H1 (cell line): ENCODE data around the gene CCDC110. TPM values are rescaled to one million over a fixed set of nuclear protein-coding genes. Genes with fewer than 3 reads are reported as not detected.

Experiments
- CTCF ChIA-PET: fragments of 300-600 bp; sonication (Branson Sonifier 250); formaldehyde crosslinking; loops from one replicate; lab custom pipeline; 2021; ENCODE audit not compliant: partially characterized antibody; lab: Charles Lee
- POLR2A ChIA-PET: fragments of 300-600 bp; sonication (Branson Sonifier 250); formaldehyde crosslinking; loops from one replicate; lab custom pipeline; 2021; ENCODE audit warnings: inconsistent platforms; ENCODE audit not compliant: partially characterized antibody; lab: Charles Lee
- DNase-seq, 2 experiments: peaks; one replicate each; pipeline versions ENCODE4 v3.0.0 to v3.0.0-alpha.2; 2010 to 2022; ENCODE audit warnings: low spot score in 2 of 2, low read depth in 1 of 2, mixed read lengths in 1 of 2
- FAIRE-seq: peaks from 2 replicates; lab custom pipeline; 2011; peaks lifted over from hg19 to GRCh38; lab: Jason Lieb, UNC
- H2AFZ ChIP-seq: 2 replicates; pipeline ENCODE4 v1.8.1; 2012; ENCODE audit warnings: low read length, inconsistent platforms
- H2AK5ac ChIP-seq: 2 replicates; pipeline ENCODE4 v1.6.1; 2013; ENCODE audit warnings: low read depth, low read length
- H2BK120ac ChIP-seq: replicated peaks from 2 replicates; pipeline ENCODE3; 2013; ENCODE audit warnings: low read depth, low read length, inconsistent platforms
- H2BK12ac ChIP-seq: 2 replicates; pipeline ENCODE4 v1.6.1; 2013; ENCODE audit warnings: low read depth, low read length
- H2BK15ac ChIP-seq: 2 replicates; pipeline ENCODE4 v1.6.1; 2013; ENCODE audit warnings: low read length
- H2BK20ac ChIP-seq: 2 replicates; pipeline ENCODE4 v1.6.1; 2013; ENCODE audit warnings: low read length
- H2BK5ac ChIP-seq: 2 replicates; pipeline ENCODE4 v1.6.1; 2013; ENCODE audit warnings: low read depth, low read length
- H3K14ac ChIP-seq: 2 replicates; pipeline ENCODE4 v1.6.1; 2013; ENCODE audit warnings: inconsistent platforms; ENCODE audit not compliant: insufficient read length
- H3K18ac ChIP-seq: 2 replicates; pipeline ENCODE4 v1.6.1; 2013; ENCODE audit warnings: low read length; ENCODE audit errors: extremely low read depth
- H3K23ac ChIP-seq: 2 replicates; pipeline ENCODE4 v1.6.1; 2013; ENCODE audit warnings: inconsistent platforms; ENCODE audit not compliant: insufficient read length
- H3K23me2 ChIP-seq: 2 replicates; pipeline ENCODE4 v1.6.1; 2013; ENCODE audit warnings: low read depth, low read length
- H3K27ac ChIP-seq: 2 replicates; pipeline ENCODE4 v1.6.1; 2011; ENCODE audit warnings: low read depth, low read length, inconsistent platforms
- H3K27me3 ChIP-seq, 4 experiments: replicated peaks in 1 of 4; 1 replicate in 1 of 4; 2 replicates in 3 of 4; pipeline versions ENCODE4 v1.6.1 to v1.8.1; 2011 to 2013; ENCODE audit warnings: low read length in 3 of 4, mild to moderate bottlenecking in 3 of 4, inconsistent platforms in 2 of 4, mixed read lengths in 2 of 4, moderate library complexity in 1 of 4; ENCODE audit not compliant: control insufficient read depth in 3 of 4, insufficient read depth in 3 of 4; ENCODE audit errors: extremely low read depth in 1 of 4
- H3K36me3 ChIP-seq, 4 experiments: 2 replicates each; pipeline versions ENCODE4 v1.6.1 to v1.8.1; 2011 to 2013; ENCODE audit warnings: mild to moderate bottlenecking in 4 of 4, low read length in 3 of 4, moderate library complexity in 2 of 4, control low read depth in 1 of 4, inconsistent platforms in 1 of 4; ENCODE audit not compliant: insufficient read depth in 4 of 4, control insufficient read depth in 2 of 4
- H3K4ac ChIP-seq: replicated peaks from 2 replicates; pipeline ENCODE3; 2013; ENCODE audit warnings: low read length, low read depth, mixed read lengths, inconsistent platforms; ENCODE audit not compliant: insufficient read length
- H3K4me1 ChIP-seq, 4 experiments: replicated peaks in 1 of 4; 1 replicate in 1 of 4; 2 replicates in 3 of 4; pipeline versions ENCODE4 v1.6.1 to v1.8.1; 2011 to 2013; ENCODE audit warnings: low read length in 3 of 4, inconsistent platforms in 2 of 4, mixed read lengths in 1 of 4; ENCODE audit not compliant: insufficient read depth in 4 of 4, control insufficient read depth in 3 of 4
- H3K4me2 ChIP-seq, 2 experiments: 2 replicates each; pipeline versions ENCODE4 v1.6.1 to v1.8.1; 2011 to 2013; ENCODE audit warnings: low read depth in 2 of 2, low read length in 2 of 2, control low read depth in 1 of 2, inconsistent platforms in 1 of 2, mild to moderate bottlenecking in 1 of 2; ENCODE audit not compliant: insufficient read depth in 1 of 2
- H3K4me3 ChIP-seq, 4 experiments: fragments of 200-600, 300-600 bp in 1 of 4; sonication (generic), shearing (Covaris generic), sonication (Bioruptor Twin) in 1 of 4; 2 replicates each; pipeline versions ENCODE4 v1.5.1 to v1.8.1; 2011 to 2016; ENCODE audit warnings: low read length in 4 of 4, low read depth in 3 of 4, control low read depth in 2 of 4, inconsistent platforms in 2 of 4, mild to moderate bottlenecking in 2 of 4, mixed read lengths in 1 of 4, moderate library complexity in 1 of 4; ENCODE audit not compliant: insufficient read depth in 2 of 4; ENCODE audit errors: extremely low read depth in 1 of 4
- H3K56ac ChIP-seq: replicated peaks from 2 replicates; pipeline ENCODE3; 2013; ENCODE audit warnings: low read depth, mild to moderate bottlenecking, mixed read lengths, low read length, inconsistent platforms; ENCODE audit not compliant: insufficient read length
- H3K79me1 ChIP-seq: 2 replicates; pipeline ENCODE4 v1.6.1; 2013; ENCODE audit warnings: low read depth, low read length, control low read depth
- H3K79me2 ChIP-seq, 2 experiments: 2 replicates each; pipeline versions ENCODE4 v1.6.1 to v1.8.1; 2012 to 2013; ENCODE audit warnings: low read length in 2 of 2, mild to moderate bottlenecking in 2 of 2, inconsistent platforms in 1 of 2; ENCODE audit not compliant: insufficient read depth in 2 of 2, control insufficient read depth in 1 of 2
- H3K9ac ChIP-seq, 4 experiments: replicated peaks in 1 of 4; 1 replicate in 1 of 4; 2 replicates in 3 of 4; pipeline versions ENCODE4 v1.6.1 to v1.8.1; 2011 to 2013; ENCODE audit warnings: low read depth in 3 of 4, low read length in 3 of 4, control low read depth in 2 of 4, mild to moderate bottlenecking in 2 of 4, moderate library complexity in 2 of 4, inconsistent platforms in 1 of 4; ENCODE audit errors: extremely low read depth in 1 of 4
- H3K9me3 ChIP-seq, 2 experiments: 2 replicates each; pipeline versions ENCODE4 v1.6.1 to v1.8.1; 2012 to 2013; ENCODE audit warnings: mild to moderate bottlenecking in 2 of 2, moderate library complexity in 2 of 2, control low read depth in 1 of 2, inconsistent platforms in 1 of 2, low read depth in 1 of 2, low read length in 1 of 2, mixed read lengths in 1 of 2; ENCODE audit not compliant: insufficient read depth in 2 of 2
- H4K20me1 ChIP-seq, 2 experiments: replicated peaks in 1 of 2; 2 replicates each; pipeline versions ENCODE3 to v1.8.1; 2011 to 2013; ENCODE audit warnings: inconsistent platforms in 2 of 2, low read length in 2 of 2, mild to moderate bottlenecking in 1 of 2; ENCODE audit not compliant: insufficient read depth in 2 of 2, control insufficient read depth in 1 of 2
- H4K5ac ChIP-seq: 2 replicates; pipeline ENCODE4 v1.6.1; 2013; ENCODE audit warnings: low read length, low read depth, mixed read lengths, inconsistent platforms; ENCODE audit not compliant: insufficient read length
- H4K8ac ChIP-seq: 2 replicates; pipeline ENCODE4 v1.8.0; 2013; ENCODE audit warnings: mild to moderate bottlenecking, moderate library complexity, low read length, inconsistent platforms; ENCODE audit not compliant: insufficient read depth; ENCODE audit errors: extremely low read depth
- H4K91ac ChIP-seq: replicated peaks from 2 replicates; pipeline ENCODE3; 2013; ENCODE audit warnings: low read length, mixed read lengths, inconsistent platforms; ENCODE audit not compliant: insufficient read length
- POLR2AphosphoS5 ChIP-seq: IDR thresholded peaks from 2 replicates; pipeline ENCODE4 v1.6.1; 2011; ENCODE audit warnings: low read depth, low read length
- SAP30 ChIP-seq: fragments of 300-600 bp; sonication (generic); IDR thresholded peaks from 2 replicates; pipeline ENCODE4 v1.7.1; 2012; ENCODE audit warnings: low read length, moderate library complexity, mild to moderate bottlenecking, inconsistent platforms; ENCODE audit not compliant: insufficient read depth, insufficient replicate concordance
- SP2 ChIP-seq: IDR thresholded peaks from 2 replicates; pipeline ENCODE4 v1.6.1; 2012; ENCODE audit warnings: mild to moderate bottlenecking, low read length, inconsistent platforms
- WGBS, 2 experiments: shearing (Covaris generic) in 1 of 2; methylation state at CpG; one replicate each; pipeline versions ENCODE4 v1.1.6 to v1.1.7; 2013 to 2015; ENCODE audit warnings: low lambda C conversion rate in 2 of 2, mixed read lengths in 2 of 2, inconsistent platforms in 1 of 2, low coverage in 1 of 2, missing lambda C conversion rate in 1 of 2; ENCODE audit not compliant: insufficient replicate concordance in 2 of 2, insufficient coverage in 1 of 2, insufficient read length in 1 of 2; ENCODE audit errors: extremely low coverage in 1 of 2, missing lambda C conversion rate in 1 of 2; 5-methylcytosine and 5-hydroxymethylcytosine counted together
- polyA plus RNA-seq, 7 experiments: library from polyadenylated mRNA; depleted of rRNA in 3 of 7; stranded (reverse) in 5 of 7; unstranded in 2 of 7; fragments of >200 nt in 5 of 7; fragments of 200-250 nt in 2 of 7; gene quantifications; 1 replicate in 5 of 7; 2 replicates in 1 of 7; 4 replicates in 1 of 7; pipeline versions ENCODE4 v1.2.1 to v1.2.3, GENCODE V29; 2011 to 2013; ENCODE audit warnings: missing spikeins in 2 of 7, mixed read lengths in 2 of 7
- total RNA-seq: library from RNA; stranded (reverse); fragmentation: NEBNext Ultra II Directional; extraction: Animal tissue kit (Norgen Biotek cat#: 25700); gene quantifications from 2 replicates; pipeline ENCODE4 v1.2.1, GENCODE V29; 2021

Gene CCDC110
- total and polyA plus RNA-seq, 2 of the 8 experiments (the other 6 are each of a cell fraction or from before 2014, with no cell fraction given): 0.33 to 3.1 TPM

GRCh38 chr4:185508181-185508580, 36.6 kb upstream of the CCDC110 start:
- Histone ChIP-seq H3K4me2 (no peak overlapping the region), H3K18ac (no peak overlapping the region), H3K56ac (no peak overlapping the region), H4K20me1 (peaks cover 0 to 1% of the 10 kb centered on the region in 2 experiments), H3K4me1 (peaks cover 0 to 2% (median 0%) of the 10 kb centered on the region in 4 experiments; a peak in 1 of 7 replicates), H3K4ac (no peak overlapping the region), H2AK5ac (no peak overlapping the region), H3K23ac (no peak overlapping the region), H4K8ac (no peak overlapping the region), H4K5ac (no peak overlapping the region), H3K9me3 (no peaks in the 10 kb centered on the region), H3K9ac (no peak overlapping the region), H2AFZ (no peak overlapping the region), H2BK12ac (no peak overlapping the region), H2BK5ac (no peak overlapping the region), H2BK15ac (no peak overlapping the region), H3K27me3 (no peaks in the 10 kb centered on the region), H3K79me2 (no peaks in the 10 kb centered on the region), H4K91ac (no peak overlapping the region), H3K4me3 (no peak overlapping the region), H3K36me3 (no peaks in the 10 kb centered on the region), H3K14ac (no peak overlapping the region), H3K79me1 (no peaks in the 10 kb centered on the region), H3K27ac (no peak overlapping the region), H3K23me2 (no peaks in the 10 kb centered on the region), H2BK20ac (no peak overlapping the region), H2BK120ac (no peak overlapping the region)
- POLR2A ChIA-PET: interaction anchor here (1.2 kb wide), 1 partner anchor 27 kb away, joined by 3 read pairs; the partner anchor contains the start of gene PDLIM3
- DNase-seq (no peak), FAIRE-seq (no peak)
- CTCF ChIA-PET: no interaction called here
- WGBS, 2 experiments: 84% methylated on average over 4 of the region's 4 CpGs; no CpG with 5 or more reads in 1 of the 2 experiments
- TF ChIP-seq POLR2AphosphoS5: no peak
- TF ChIP-seq SP2: no peak
- TF ChIP-seq SAP30: no peak
